Activated gamma-delta T cell treated with Interleukin-2 at 50 U/mL for 16 hours (primary cell): ENCODE measurements around the gene SLC29A1.
"Not testable (repeated sequence)": the region's sequence is repeated elsewhere in the genome, so short reads cannot be mapped to it uniquely, and the experiment has no call there.

Experiments used
- DNase-seq: peaks from one replicate; pipeline ENCODE4 v3.0.0-alpha.2; 2020

SLC29A1 gene

GRCh38 chr6:44224029-44224964, 902 bp downstream of the SLC29A1 start:
- DNase-seq, result no peak

GRCh38 chr6:44224965-44225305, 1.5 kb downstream of the SLC29A1 start:
- no peak for DNase-seq

GRCh38 chr6:44225579-44226325, 2.4 kb downstream of the SLC29A1 start:
- no peak for DNase-seq

GRCh38 chr6:44226368-44227147, 3.2 kb downstream of the SLC29A1 start:
- no peak for DNase-seq

GRCh38 chr6:44227148-44227793, 3.9 kb downstream of the SLC29A1 start:
- DNase-seq, result no peak

GRCh38 chr6:44228031-44228430, 4.6 kb downstream of the SLC29A1 start:
- DNase-seq, result no peak

- no peak for DNase-seq
Observed at GRCh38 chr6:44228433-44228832, 5.0 kb downstream of the SLC29A1 start.

GRCh38 chr6:44228836-44229235, 5.4 kb downstream of the SLC29A1 start:
- no peak for DNase-seq

- no peak for DNase-seq
Observed at GRCh38 chr6:44229376-44230033, 6.1 kb downstream of the SLC29A1 start.

GRCh38 chr6:44230034-44230675, 6.8 kb downstream of the SLC29A1 start:
- DNase-seq, result no peak

- not testable (repeated sequence) for DNase-seq
Observed at GRCh38 chr6:44231426-44231825, 8.0 kb downstream of the SLC29A1 start.

GRCh38 chr6:44232676-44233566, 9.5 kb downstream of the SLC29A1 start:
- no peak for DNase-seq

GRCh38 chr6:44233567-44234100, 10.2 kb downstream of the SLC29A1 start:
- DNase-seq, result no peak

GRCh38 chr6:44234101-44235025, 11.0 kb downstream of the SLC29A1 start:
- DNase-seq, result no peak

GRCh38 chr6:44235269-44235668, 11.9 kb downstream of the SLC29A1 start:
- no peak for DNase-seq

- DNase-seq, result no peak
Observed at GRCh38 chr6:44235891-44236516, 12.6 kb downstream of the SLC29A1 start.

GRCh38 chr6:44237021-44237812, 13.8 kb downstream of the SLC29A1 start:
- DNase-seq, result peak; percentile 58
